CD4-positive, alpha-beta T cell (primary cell): ENCODE data around the gene PLXNB3. TPM values are rescaled to one million over a fixed set of nuclear protein-coding genes. Genes with fewer than 3 reads are reported as not detected.

Experiments
- ATAC-seq: fragments of 200-7000 bp; cut with Tn5 transposase; one replicate; pipeline ENCODE4 v1.10.0; 2022; ENCODE audit warnings: mild to moderate bottlenecking; ENCODE audit not compliant: poor library complexity
- CTCF ChIA-PET: fragments of 350-600 bp; sonication (Branson Sonifier 250); formaldehyde crosslinking; loops from one replicate; lab custom pipeline; 2021; ENCODE audit warnings: antibody characterized with exemption, inconsistent platforms; lab: Charles Lee
- POLR2A ChIA-PET: fragments of 350-600 bp; sonication (Branson Sonifier 250); formaldehyde crosslinking; loops from one replicate; lab custom pipeline; 2021; ENCODE audit warnings: antibody characterized with exemption, inconsistent platforms; lab: Charles Lee
- DNase-seq, 14 experiments: peaks; one replicate each; pipeline ENCODE4 v3.0.0-alpha.2; 2013 to 2020; ENCODE audit warnings: mixed read lengths in 2 of 14
- H3K27ac ChIP-seq, 2 donors: one replicate each; pipeline versions ENCODE4 v1.5.1 to v1.7.0; 2013; ENCODE audit warnings: low read length in 2 of 2, low read depth in 1 of 2, mild to moderate bottlenecking in 1 of 2
- H3K27me3 ChIP-seq, 2 experiments: 1 replicate in 1 of 2; 2 replicates in 1 of 2; pipeline versions ENCODE4 v1.6.1 to v1.7.0; 2013; ENCODE audit warnings: low read length in 2 of 2, control low read depth in 1 of 2, mild to moderate bottlenecking in 1 of 2, moderate library complexity in 1 of 2; ENCODE audit not compliant: insufficient read depth in 2 of 2, control insufficient read depth in 1 of 2
- H3K36me3 ChIP-seq: one replicate; pipeline ENCODE4 v1.6.1; 2013; ENCODE audit warnings: low read length, control low read depth; ENCODE audit not compliant: insufficient read depth
- H3K4me1 ChIP-seq: one replicate; pipeline ENCODE4 v1.6.1; 2013; ENCODE audit warnings: low read length, control low read depth; ENCODE audit not compliant: insufficient read depth
- H3K4me3 ChIP-seq: one replicate; pipeline ENCODE4 v1.5.1; 2013; ENCODE audit warnings: mild to moderate bottlenecking, low read length, moderate library complexity
- H3K9me3 ChIP-seq, 2 experiments: 1 replicate in 1 of 2; 2 replicates in 1 of 2; pipeline versions ENCODE4 v1.6.1 to v1.7.0; 2013; ENCODE audit warnings: low read length in 2 of 2, mild to moderate bottlenecking in 2 of 2, control low read depth in 1 of 2, moderate library complexity in 1 of 2; ENCODE audit not compliant: control insufficient read depth in 1 of 2, insufficient read depth in 1 of 2
- H3K27ac Mint-ChIP-seq: one replicate; pipeline ENCODE4 v1.8.0; 2020; ENCODE audit warnings: mixed read lengths
- H3K27me3 Mint-ChIP-seq: one replicate; pipeline ENCODE4 v1.8.0; 2021; ENCODE audit warnings: mixed read lengths
- H3K36me3 Mint-ChIP-seq: one replicate; pipeline ENCODE4 v1.8.0; 2021; ENCODE audit warnings: low read depth, mixed read lengths
- H3K4me1 Mint-ChIP-seq: one replicate; pipeline ENCODE4 v1.8.0; 2021; ENCODE audit warnings: low read depth, mixed read lengths
- H3K4me3 Mint-ChIP-seq: one replicate; pipeline ENCODE4 v1.8.0; 2020; ENCODE audit warnings: mild to moderate bottlenecking, mixed read lengths
- H3K9me3 Mint-ChIP-seq: one replicate; pipeline ENCODE4 v1.8.0; 2020; ENCODE audit warnings: mixed read lengths
- CTCF ChIP-seq: fragments of 200-600 bp; IDR thresholded peaks from one replicate; pipeline ENCODE4 v1.8.0; 2022; ENCODE audit warnings: antibody characterized with exemption, mild to moderate bottlenecking
- intact Hi-C, 2 experiments: fragments of 100-400 bp; cut with DNase I in 1 of 2; cut with micrococcal nuclease in 1 of 2; formaldehyde crosslinking; loops; one replicate each; pipeline versions ENCODE4 v1.15.1 to v1.9.0; 2023 to 2025; cut with DNase I, micrococcal nuclease
- total RNA-seq, 174 experiments: library from RNA in 2 of 174; stranded (reverse) in 2 of 174; gene quantifications; one replicate each; pipeline ENCODE4 v1.2.3 and lab custom pipeline; 2021 to 2026

The PLXNB3 gene
- total RNA-seq, 2 experiments from 2014 or later: not detected

- no peak overlapping the region for H3K27ac Mint-ChIP-seq
- Histone ChIP-seq H3K4me3 (no peak overlapping the region), H3K9me3 (peaks cover 0 to 6% of the 10 kb centered on the region in 2 experiments), H3K27me3 (peaks cover 0 to 4% of the 10 kb centered on the region in 2 experiments), H3K27ac (no peak overlapping the region), H3K36me3 (peaks cover 12% of the 10 kb centered on the region), H3K4me1 (no peaks in the 10 kb centered on the region)
- H3K36me3 Mint-ChIP-seq: peaks cover 8% of the 10 kb centered on the region
- TF ChIP-seq CTCF: no peak
- H3K4me1 Mint-ChIP-seq: peaks cover 5% of the 10 kb centered on the region
- peaks cover 5% of the 10 kb centered on the region for H3K27me3 Mint-ChIP-seq
- ATAC-seq (no peak), DNase-seq (no peak)
- CTCF ChIA-PET: no interaction called here
- intact Hi-C loops: no loop called here
- POLR2A ChIA-PET: no interaction called here
- H3K9me3 Mint-ChIP-seq: no peaks in the 10 kb centered on the region
- no peak overlapping the region for H3K4me3 Mint-ChIP-seq
Observed at GRCh38 chrX:153782871-153783270, 18.8 kb downstream of the PLXNB3 start.

DNA sequence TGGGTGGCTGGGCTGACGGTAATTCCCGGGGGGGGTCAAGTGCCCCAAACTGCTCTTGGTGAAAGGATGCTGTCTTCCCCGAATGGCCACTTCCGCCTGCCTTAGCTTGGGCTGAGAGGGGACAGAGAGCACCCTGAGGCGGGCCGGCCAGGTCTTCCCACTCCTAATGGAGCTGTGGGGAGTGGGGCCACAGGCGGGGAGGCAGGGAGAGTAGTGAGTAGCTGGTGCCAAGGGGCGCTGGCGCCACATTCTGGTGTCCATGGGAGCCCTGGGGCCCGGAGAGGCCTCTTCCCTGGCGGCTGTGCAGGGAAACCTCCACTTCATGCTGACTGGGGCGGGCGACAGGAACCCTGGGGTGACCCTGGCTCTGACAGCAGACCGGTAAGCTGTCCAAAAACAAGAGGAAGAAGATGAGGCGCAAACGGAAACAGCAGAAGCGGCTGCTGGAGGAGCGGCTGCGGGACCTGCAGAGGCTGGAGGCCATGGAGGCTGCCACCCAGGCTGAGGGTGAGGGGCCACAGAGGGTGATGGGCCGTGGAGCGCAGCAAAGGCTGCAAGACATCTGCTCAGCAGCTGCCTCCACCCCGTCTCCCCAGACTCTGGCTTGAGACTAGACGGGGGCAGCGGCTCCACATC lies 19.4 kb downstream of the PLXNB3 start:
- POLR2A ChIA-PET: no interaction called here
- Histone ChIP-seq H3K27me3 (peaks cover 0 to 4% of the 10 kb centered on the region in 2 experiments), H3K4me1 (no peaks in the 10 kb centered on the region), H3K4me3 (no peak overlapping the region), H3K9me3 (peaks cover 0 to 6% of the 10 kb centered on the region in 2 experiments), H3K36me3 (peaks cover 16% of the 10 kb centered on the region), H3K27ac (no peak overlapping the region)
- H3K36me3 Mint-ChIP-seq: peaks cover 8% of the 10 kb centered on the region
- H3K27me3 Mint-ChIP-seq: peaks cover 5% of the 10 kb centered on the region
- DNase-seq: no peak
- peaks cover 5% of the 10 kb centered on the region for H3K4me1 Mint-ChIP-seq
- ATAC-seq: no peak
- H3K4me3 Mint-ChIP-seq: no peak overlapping the region
- intact Hi-C loops: no loop called here
- H3K9me3 Mint-ChIP-seq: no peaks in the 10 kb centered on the region
- no peak overlapping the region for H3K27ac Mint-ChIP-seq
- CTCF ChIA-PET: no interaction called here
- TF ChIP-seq CTCF: no peak

DNA sequence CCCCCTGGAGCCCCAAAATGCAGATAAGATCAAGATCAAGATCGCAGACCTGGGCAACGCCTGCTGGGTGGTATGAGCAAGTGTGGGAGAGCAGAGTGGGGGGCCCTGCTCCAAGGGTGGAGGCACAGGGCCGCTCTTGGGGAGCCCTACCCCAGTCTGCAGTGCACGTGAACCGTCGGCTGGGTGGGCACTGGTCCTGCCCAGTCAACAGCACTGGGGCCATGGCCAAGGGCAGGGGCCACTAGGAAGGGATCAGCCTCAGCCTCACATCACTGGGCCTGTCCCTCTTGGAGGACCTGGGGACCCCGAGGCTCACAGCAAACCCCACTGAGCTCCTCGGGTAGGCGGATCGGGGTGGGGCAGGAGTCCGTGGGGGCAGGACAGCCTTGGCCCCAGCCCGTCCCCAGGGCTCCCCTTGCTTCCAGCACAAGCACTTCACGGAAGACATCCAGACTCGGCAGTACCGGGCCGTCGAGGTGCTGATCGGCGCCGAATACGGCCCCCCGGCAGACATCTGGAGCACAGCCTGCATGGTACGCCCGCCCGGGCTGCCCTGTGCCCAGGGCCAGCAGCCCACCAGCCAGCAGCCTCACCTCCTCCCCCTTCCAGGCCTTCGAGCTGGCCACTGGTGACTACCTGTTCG lies 20.4 kb downstream of the PLXNB3 start:
- Mint-ChIP-seq H3K4me3 (no peak overlapping the region), H3K9me3 (no peaks in the 10 kb centered on the region), H3K27ac (no peak overlapping the region), H3K36me3 (peaks cover 8% of the 10 kb centered on the region), H3K27me3 (peaks cover 5% of the 10 kb centered on the region), H3K4me1 (peaks cover 5% of the 10 kb centered on the region)
- no peak for TF ChIP-seq CTCF
- DNase-seq (no peak), ATAC-seq (no peak)
- ChIA-PET POLR2A (no interaction called here), CTCF (no interaction called here)
- intact Hi-C loops: no loop called here
- H3K27ac ChIP-seq: no peak overlapping the region
- peaks cover 0 to 6% of the 10 kb centered on the region in 2 experiments for H3K9me3 ChIP-seq
- H3K27me3 ChIP-seq: peaks cover 0 to 4% of the 10 kb centered on the region in 2 experiments
- peaks cover 22% of the 10 kb centered on the region for H3K36me3 ChIP-seq
- no peaks in the 10 kb centered on the region for H3K4me1 ChIP-seq
- H3K4me3 ChIP-seq: no peak overlapping the region
